GM19467 (cell line): ENCODE data around the gene TRDMT1.

ENCODE experiments used
- ATAC-seq: cut with Tn5 transposase; IDR thresholded peaks from one replicate; pipeline ENCODE4 v1.9.1; 2021; ENCODE audit warnings: mild to moderate bottlenecking, moderate library complexity; ENCODE audit not compliant: unreplicated experiment

TRDMT1 gene

GRCh38 chr10:17200912-17201793 lies at the start of gene TRDMT1:
Gene TRDMT1 (minus strand): TSS chr10:17201672. CDS start chr10:17201634, 38 bp downstream.
- peak; percentile 94 for ATAC-seq

GRCh38 chr10:17250736-17251135 lies 49.3 kb upstream of the TRDMT1 start:
- no peak for ATAC-seq

GRCh38 chr10:17249820-17250219 lies 48.3 kb upstream of the TRDMT1 start:
- ATAC-seq: no peak

GRCh38 chr10:17248964-17249363 lies 47.5 kb upstream of the TRDMT1 start:
- no peak for ATAC-seq

- no peak for ATAC-seq
Measured at GRCh38 chr10:17247210-17247609, 45.7 kb upstream of the TRDMT1 start.

GRCh38 chr10:17244700-17245365 lies 43.4 kb upstream of the TRDMT1 start:
- ATAC-seq: no peak

GRCh38 chr10:17241611-17242333 lies 40.3 kb upstream of the TRDMT1 start:
- no peak for ATAC-seq

GRCh38 chr10:17240616-17241015 lies 39.1 kb upstream of the TRDMT1 start:
- ATAC-seq: no peak

- no peak for ATAC-seq
Measured at GRCh38 chr10:17240096-17240495, 38.6 kb upstream of the TRDMT1 start.

GRCh38 chr10:17239345-17240085 lies 38.0 kb upstream of the TRDMT1 start:
- ATAC-seq: no peak

GRCh38 chr10:17238445-17239291 lies 37.2 kb upstream of the TRDMT1 start:
- no peak for ATAC-seq

- no peak for ATAC-seq
Measured at GRCh38 chr10:17237915-17238444, 36.5 kb upstream of the TRDMT1 start.

GRCh38 chr10:17237149-17237527 lies 35.7 kb upstream of the TRDMT1 start:
- ATAC-seq: no peak

GRCh38 chr10:17236468-17237148 lies 35.1 kb upstream of the TRDMT1 start:
- ATAC-seq: no peak

- ATAC-seq: no peak
Measured at GRCh38 chr10:17235136-17235535, 33.7 kb upstream of the TRDMT1 start.

- no peak for ATAC-seq
Measured at GRCh38 chr10:17234431-17234945, 33.0 kb upstream of the TRDMT1 start.

- no peak for ATAC-seq
Measured at GRCh38 chr10:17233286-17233991, 32.0 kb upstream of the TRDMT1 start.

GRCh38 chr10:17232276-17232960 lies 30.9 kb upstream of the TRDMT1 start:
- ATAC-seq: no peak
